ENCODE measurements around the gene CCL2.

Gene CCL2

DNA sequence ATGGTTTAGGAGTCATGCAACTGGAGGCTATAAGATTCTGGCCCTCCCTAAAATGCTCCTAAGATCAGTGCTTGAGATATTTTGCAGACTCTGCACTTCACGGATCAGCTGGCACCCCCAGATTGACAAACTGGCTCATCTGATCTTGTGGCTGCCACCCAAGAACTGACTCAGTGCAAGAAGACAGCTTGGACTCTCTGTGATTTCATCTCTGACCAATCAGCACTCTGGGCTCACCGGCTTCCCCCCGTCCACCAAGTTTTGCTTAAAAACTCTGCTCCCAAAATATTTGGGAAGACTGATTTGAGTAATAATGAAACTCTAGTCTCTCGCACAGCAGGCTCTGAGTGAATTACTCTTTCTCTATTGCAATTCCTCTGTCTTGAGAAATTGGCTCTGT lies 26.3 kb upstream of the CCL2 start:
- Histone ChIP-seq H3K27ac (replicated peaks) (no peak overlapping the region), H3K27me3 (ENCODE audit: insufficient read depth, poor library complexity, severe bottlenecking) (no peaks in the 10 kb centered on the region), H3K4me3 (replicated peaks; ENCODE audit: insufficient read depth, low read length) (no peak overlapping the region)
- DNase-seq (ENCODE audit: low read depth in 1 of 2, low spot score in 1 of 2): no peak
- TF ChIP-seq, protein P1, sequence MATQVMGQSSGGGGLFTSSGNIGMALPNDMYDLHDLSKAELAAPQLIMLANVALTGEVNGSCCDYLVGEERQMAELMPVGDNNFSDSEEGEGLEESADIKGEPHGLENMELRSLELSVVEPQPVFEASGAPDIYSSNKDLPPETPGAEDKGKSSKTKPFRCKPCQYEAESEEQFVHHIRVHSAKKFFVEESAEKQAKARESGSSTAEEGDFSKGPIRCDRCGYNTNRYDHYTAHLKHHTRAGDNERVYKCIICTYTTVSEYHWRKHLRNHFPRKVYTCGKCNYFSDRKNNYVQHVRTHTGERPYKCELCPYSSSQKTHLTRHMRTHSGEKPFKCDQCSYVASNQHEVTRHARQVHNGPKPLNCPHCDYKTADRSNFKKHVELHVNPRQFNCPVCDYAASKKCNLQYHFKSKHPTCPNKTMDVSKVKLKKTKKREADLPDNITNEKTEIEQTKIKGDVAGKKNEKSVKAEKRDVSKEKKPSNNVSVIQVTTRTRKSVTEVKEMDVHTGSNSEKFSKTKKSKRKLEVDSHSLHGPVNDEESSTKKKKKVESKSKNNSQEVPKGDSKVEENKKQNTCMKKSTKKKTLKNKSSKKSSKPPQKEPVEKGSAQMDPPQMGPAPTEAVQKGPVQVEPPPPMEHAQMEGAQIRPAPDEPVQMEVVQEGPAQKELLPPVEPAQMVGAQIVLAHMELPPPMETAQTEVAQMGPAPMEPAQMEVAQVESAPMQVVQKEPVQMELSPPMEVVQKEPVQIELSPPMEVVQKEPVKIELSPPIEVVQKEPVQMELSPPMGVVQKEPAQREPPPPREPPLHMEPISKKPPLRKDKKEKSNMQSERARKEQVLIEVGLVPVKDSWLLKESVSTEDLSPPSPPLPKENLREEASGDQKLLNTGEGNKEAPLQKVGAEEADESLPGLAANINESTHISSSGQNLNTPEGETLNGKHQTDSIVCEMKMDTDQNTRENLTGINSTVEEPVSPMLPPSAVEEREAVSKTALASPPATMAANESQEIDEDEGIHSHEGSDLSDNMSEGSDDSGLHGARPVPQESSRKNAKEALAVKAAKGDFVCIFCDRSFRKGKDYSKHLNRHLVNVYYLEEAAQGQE (IDR thresholded peaks at IDR 0.05; ENCODE audit: insufficient replicate concordance, low read depth): no peak
- TF ChIP-seq POLR2AphosphoS5 (IDR thresholded peaks at IDR 0.05; ENCODE audit: low read depth) (no peak), SPI1 (IDR thresholded peaks at IDR 0.05; ENCODE audit: borderline replicate concordance, low read depth) (no peak), GABPA (IDR thresholded peaks at IDR 0.05; ENCODE audit: low read depth) (no peak)
- TF ChIP-seq, protein P2, sequence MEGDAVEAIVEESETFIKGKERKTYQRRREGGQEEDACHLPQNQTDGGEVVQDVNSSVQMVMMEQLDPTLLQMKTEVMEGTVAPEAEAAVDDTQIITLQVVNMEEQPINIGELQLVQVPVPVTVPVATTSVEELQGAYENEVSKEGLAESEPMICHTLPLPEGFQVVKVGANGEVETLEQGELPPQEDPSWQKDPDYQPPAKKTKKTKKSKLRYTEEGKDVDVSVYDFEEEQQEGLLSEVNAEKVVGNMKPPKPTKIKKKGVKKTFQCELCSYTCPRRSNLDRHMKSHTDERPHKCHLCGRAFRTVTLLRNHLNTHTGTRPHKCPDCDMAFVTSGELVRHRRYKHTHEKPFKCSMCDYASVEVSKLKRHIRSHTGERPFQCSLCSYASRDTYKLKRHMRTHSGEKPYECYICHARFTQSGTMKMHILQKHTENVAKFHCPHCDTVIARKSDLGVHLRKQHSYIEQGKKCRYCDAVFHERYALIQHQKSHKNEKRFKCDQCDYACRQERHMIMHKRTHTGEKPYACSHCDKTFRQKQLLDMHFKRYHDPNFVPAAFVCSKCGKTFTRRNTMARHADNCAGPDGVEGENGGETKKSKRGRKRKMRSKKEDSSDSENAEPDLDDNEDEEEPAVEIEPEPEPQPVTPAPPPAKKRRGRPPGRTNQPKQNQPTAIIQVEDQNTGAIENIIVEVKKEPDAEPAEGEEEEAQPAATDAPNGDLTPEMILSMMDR (IDR thresholded peaks at IDR 0.05; ENCODE audit: insufficient read depth, low read length): no peak

DNA sequence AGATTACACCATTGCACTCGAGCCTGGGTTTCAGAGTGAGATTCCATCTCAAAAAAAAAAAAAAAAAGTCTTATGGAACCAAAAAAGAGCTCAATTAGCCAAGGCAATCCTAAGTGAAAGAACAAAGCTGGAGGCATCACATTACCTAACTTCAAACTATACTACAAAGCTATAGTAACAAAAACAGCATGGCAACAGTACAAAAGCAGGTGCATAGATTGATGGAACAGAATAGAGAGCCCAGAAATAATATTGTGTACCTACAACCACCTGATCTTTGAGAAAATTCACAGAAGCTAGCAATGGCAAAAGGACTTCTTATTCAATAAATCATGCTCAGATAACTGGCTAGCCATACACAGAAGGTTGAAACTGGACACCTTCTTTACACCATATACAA lies 24.7 kb upstream of the CCL2 start:
- Histone ChIP-seq H3K27me3 (ENCODE audit: insufficient read depth, poor library complexity, severe bottlenecking) (no peaks in the 10 kb centered on the region), H3K27ac (replicated peaks) (no peak overlapping the region), H3K4me3 (replicated peaks; ENCODE audit: insufficient read depth, low read length) (no peak overlapping the region)
- TF ChIP-seq, protein P2 (IDR thresholded peaks at IDR 0.05; ENCODE audit: insufficient read depth, low read length): no peak
- DNase-seq (ENCODE audit: low read depth in 1 of 2, low spot score in 1 of 2): no peak

DNA sequence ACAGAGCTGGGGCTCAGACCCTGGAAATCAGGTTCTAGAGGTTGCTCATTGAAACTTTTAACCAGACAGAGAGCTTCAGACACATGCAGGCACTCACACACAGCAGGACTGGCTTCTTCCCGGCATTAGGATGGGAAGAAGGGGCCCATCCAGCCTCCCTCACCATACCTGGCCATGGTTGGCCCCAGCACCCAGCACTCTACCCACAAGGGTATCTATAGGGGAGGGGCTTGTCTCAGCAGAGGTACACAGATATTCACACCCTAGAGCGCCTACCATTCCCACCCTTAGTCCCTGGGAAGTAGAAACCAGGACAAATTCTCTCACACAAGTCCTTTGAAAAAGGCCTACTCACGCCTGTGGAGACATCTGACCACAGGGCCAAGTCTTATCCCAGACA lies 20.5 kb upstream of the CCL2 start:
- DNase-seq (ENCODE audit: low read depth in 1 of 2, low spot score in 1 of 2): no peak
- peak overlapping the region; percentile 93 for H3K27ac ChIP-seq (replicated peaks)

DNA sequence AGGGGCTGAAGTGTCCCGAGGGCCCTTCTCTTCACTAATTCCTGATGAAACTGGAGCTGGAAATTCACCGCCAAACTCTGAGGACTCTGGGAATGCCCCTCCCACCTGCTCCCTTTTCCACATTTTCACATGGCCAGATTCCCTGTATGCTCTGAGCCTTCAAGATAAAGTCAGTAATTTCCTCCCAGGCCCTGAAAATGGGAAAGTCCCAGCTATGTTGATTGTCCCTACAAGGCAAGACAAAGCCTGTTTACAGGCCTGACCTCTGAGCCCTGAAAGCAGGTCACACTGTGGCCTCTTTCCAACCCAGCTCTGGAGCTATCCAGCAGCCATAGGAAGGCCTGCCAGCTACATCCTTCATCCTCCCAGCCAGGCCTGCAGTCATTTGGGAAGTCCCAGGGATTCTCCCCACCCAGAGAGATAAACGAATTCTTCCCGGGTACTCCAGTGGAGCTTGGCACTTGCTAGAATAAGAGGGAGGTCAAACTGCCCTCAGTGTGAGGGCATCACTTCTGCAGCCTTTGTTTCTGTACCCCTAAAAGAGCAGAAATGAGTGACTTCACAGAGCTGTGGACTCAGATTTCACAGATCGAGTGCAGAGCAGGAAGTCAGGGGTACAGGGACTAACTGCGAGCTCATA lies 19.6 kb upstream of the CCL2 start:
- TF ChIP-seq, protein P1 (IDR thresholded peaks at IDR 0.05; ENCODE audit: insufficient replicate concordance, low read depth): peak; percentile 75
- no peak for TF ChIP-seq POLR2AphosphoS5 (IDR thresholded peaks at IDR 0.05; ENCODE audit: low read depth)
- peak overlapping the region; percentile 93 for H3K27ac ChIP-seq (replicated peaks)
- H3K27me3 ChIP-seq (ENCODE audit: insufficient read depth, poor library complexity, severe bottlenecking): no peaks in the 10 kb centered on the region
- DNase-seq (ENCODE audit: low read depth in 1 of 2, low spot score in 1 of 2): peak in 1 of 2 experiments; percentile 27
- H3K4me3 ChIP-seq (replicated peaks; ENCODE audit: insufficient read depth, low read length): no peak overlapping the region

More for the DNA sequence above, 20.5 kb upstream of the CCL2 start:
- no peaks in the 10 kb centered on the region for H3K27me3 ChIP-seq (ENCODE audit: insufficient read depth, poor library complexity, severe bottlenecking)
- no peak overlapping the region for H3K4me3 ChIP-seq (replicated peaks; ENCODE audit: insufficient read depth, low read length)
- TF ChIP-seq POLR2AphosphoS5 (IDR thresholded peaks at IDR 0.05; ENCODE audit: low read depth): no peak
- TF ChIP-seq, protein P2 (IDR thresholded peaks at IDR 0.05; ENCODE audit: insufficient read depth, low read length): no peak
